ENCODE data around the gene SLC35G1. TPM values are rescaled to one million over a fixed set of nuclear protein-coding genes. Genes with fewer than 3 reads are reported as not detected.

Gene SLC35G1
- total RNA-seq, 1 donor from 2014 or later: 1.7 TPM

GRCh38 chr10:93874309-93875031, 19.3 kb upstream of the SLC35G1 start:
- no peak for DNase-seq
- ATAC-seq (ENCODE audit: poor library complexity): no peak
- intact Hi-C loops (cut with DNase I): no loop called here

GRCh38 chr10:93875032-93875358, 18.8 kb upstream of the SLC35G1 start:
- intact Hi-C loops (cut with DNase I): no loop called here
- ATAC-seq (ENCODE audit: poor library complexity) (no peak), DNase-seq (no peak)

GRCh38 chr10:93876381-93876780, 17.4 kb upstream of the SLC35G1 start:
- ATAC-seq (ENCODE audit: poor library complexity): no peak
- no peak for DNase-seq
- intact Hi-C loops (cut with DNase I): no loop called here

- intact Hi-C loops (cut with DNase I): no loop called here
- DNase-seq (no peak), ATAC-seq (ENCODE audit: poor library complexity) (no peak)
These were observed 14.5 kb upstream of the SLC35G1 start for GRCh38 chr10:93879273-93879672.

- ATAC-seq (ENCODE audit: poor library complexity) (no peak), DNase-seq (no peak)
- intact Hi-C loops (cut with DNase I): no loop called here
These were observed 969 bp downstream of the SLC35G1 start for GRCh38 chr10:93894516-93895378.

GRCh38 chr10:93897070-93897780, 3.4 kb downstream of the SLC35G1 start:
- intact Hi-C loops (cut with DNase I): no loop called here

GRCh38 chr10:93899109-93899508, 5.3 kb downstream of the SLC35G1 start:
- DNase-seq (no peak), ATAC-seq (ENCODE audit: poor library complexity) (peak; percentile 27)
- intact Hi-C loops (cut with DNase I): no loop called here

More at GRCh38 chr10:93897070-93897780, 3.4 kb downstream of the SLC35G1 start:
- ATAC-seq (ENCODE audit: poor library complexity) (no peak), DNase-seq (no peak)

- intact Hi-C loops (cut with DNase I): no loop called here
- ATAC-seq (ENCODE audit: poor library complexity): no peak
- DNase-seq: no peak
These were observed 9.3 kb downstream of the SLC35G1 start for GRCh38 chr10:93903051-93903450.

GRCh38 chr10:93904901-93905300, 11.1 kb downstream of the SLC35G1 start:
- intact Hi-C loops (cut with DNase I): no loop called here
- ATAC-seq (ENCODE audit: poor library complexity) (no peak), DNase-seq (no peak)

GRCh38 chr10:93907059-93907458, 13.3 kb downstream of the SLC35G1 start:
- ATAC-seq (ENCODE audit: poor library complexity): no peak
- no peak for DNase-seq
- intact Hi-C loops (cut with DNase I): no loop called here

GRCh38 chr10:93911866-93912265, 18.1 kb downstream of the SLC35G1 start:
- DNase-seq (no peak), ATAC-seq (ENCODE audit: poor library complexity) (no peak)
- intact Hi-C loops (cut with DNase I): no loop called here

- DNase-seq (no peak), ATAC-seq (ENCODE audit: poor library complexity) (no peak)
- intact Hi-C loops (cut with DNase I): no loop called here
These were observed 18.7 kb downstream of the SLC35G1 start for GRCh38 chr10:93912444-93912843.

- DNase-seq: no peak
- intact Hi-C loops (cut with DNase I): no loop called here
- no peak for ATAC-seq (ENCODE audit: poor library complexity)
These were observed 19.9 kb downstream of the SLC35G1 start for GRCh38 chr10:93913706-93914105.

GRCh38 chr10:93915598-93915997, 21.8 kb downstream of the SLC35G1 start:
- intact Hi-C loops (cut with DNase I): no loop called here
- ATAC-seq (ENCODE audit: poor library complexity): no peak

GRCh38 chr10:93916257-93917063, 22.7 kb downstream of the SLC35G1 start:
- ATAC-seq (ENCODE audit: poor library complexity) (peak; percentile 73), DNase-seq (no peak)
- intact Hi-C loops (cut with DNase I): loop anchor here (2.0 kb wide), 1 partner anchor 404 kb away; no protein-coding TSS in a partner anchor

More at GRCh38 chr10:93915598-93915997, 21.8 kb downstream of the SLC35G1 start:
- DNase-seq: no peak

- ATAC-seq (ENCODE audit: poor library complexity) (no peak), DNase-seq (peak; percentile 34)
- intact Hi-C loops (cut with DNase I): loop anchor here (2.0 kb wide), 1 partner anchor 404 kb away; no protein-coding TSS in a partner anchor
These were observed 23.2 kb downstream of the SLC35G1 start for GRCh38 chr10:93917064-93917391.

- DNase-seq: no peak
- ATAC-seq (ENCODE audit: poor library complexity): no peak
- intact Hi-C loops (cut with DNase I): loop anchor here (2.0 kb wide), 1 partner anchor 403 kb away; no protein-coding TSS in a partner anchor
These were observed 24.0 kb downstream of the SLC35G1 start for GRCh38 chr10:93917821-93918220.

GRCh38 chr10:93921338-93921737, 27.6 kb downstream of the SLC35G1 start:
- DNase-seq (no peak), ATAC-seq (ENCODE audit: poor library complexity) (no peak)
- intact Hi-C loops (cut with DNase I): no loop called here

- DNase-seq (no peak), ATAC-seq (ENCODE audit: poor library complexity) (no peak)
- intact Hi-C loops (cut with DNase I): no loop called here
These were observed 32.8 kb downstream of the SLC35G1 start for GRCh38 chr10:93926613-93927012.

All from Right ventricle myocardium superior (tissue), 1 donor.